ELF-1 (cell line): ENCODE measurements around the gene GPS2.

Experiments
- DNase-seq: peaks from one replicate; pipeline ENCODE4 v3.0.0-alpha.2; 2016; ENCODE audit warnings: low read depth, low spot score

Gene GPS2

DNA sequence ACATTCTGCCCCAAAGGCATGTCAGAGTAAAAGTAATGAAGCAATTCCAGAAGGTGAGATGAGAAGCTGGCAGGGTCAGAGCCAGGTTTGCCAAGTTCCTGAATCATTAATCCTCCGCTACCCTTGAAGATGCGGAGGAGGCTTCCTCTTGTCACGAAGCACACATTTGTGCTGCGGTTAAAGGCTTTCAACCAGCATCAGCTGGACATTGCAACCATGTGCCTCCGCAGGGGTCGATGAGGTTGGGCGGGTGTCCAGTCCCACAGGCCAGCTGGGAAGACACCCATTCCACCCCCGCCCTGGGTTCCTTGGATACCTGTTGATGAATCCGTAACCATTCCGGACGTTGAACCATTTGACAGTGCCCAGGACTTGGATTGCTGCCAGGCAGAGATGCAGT, 22.0 kb downstream of the GPS2 start:
- DNase-seq: no peak

- DNase-seq: no peak
Measured at GRCh38 chr17:7292729-7293128, 22.4 kb downstream of the GPS2 start.

- no peak for DNase-seq
Measured at GRCh38 chr17:7292194-7292593, 23.0 kb downstream of the GPS2 start.

DNA sequence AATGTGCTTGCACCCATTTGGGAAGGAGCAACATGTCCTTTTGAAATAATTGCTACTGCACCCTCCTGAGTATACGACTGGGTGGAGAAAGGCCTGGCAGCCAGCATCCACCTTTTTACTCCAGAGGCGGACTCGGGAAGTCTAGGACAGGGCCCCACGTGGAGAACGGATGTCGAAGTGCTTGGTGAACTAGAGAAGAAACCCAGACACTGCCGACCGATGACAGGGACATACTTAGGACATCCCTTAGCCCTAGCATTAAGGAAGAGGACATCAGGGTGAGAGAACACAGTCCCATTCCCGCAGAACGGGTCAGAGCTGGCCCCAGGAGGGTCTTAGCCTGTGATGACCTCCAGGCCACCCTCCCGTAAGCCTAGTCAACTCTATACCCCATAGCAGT, 24.5 kb downstream of the GPS2 start:
- DNase-seq: no peak

DNA sequence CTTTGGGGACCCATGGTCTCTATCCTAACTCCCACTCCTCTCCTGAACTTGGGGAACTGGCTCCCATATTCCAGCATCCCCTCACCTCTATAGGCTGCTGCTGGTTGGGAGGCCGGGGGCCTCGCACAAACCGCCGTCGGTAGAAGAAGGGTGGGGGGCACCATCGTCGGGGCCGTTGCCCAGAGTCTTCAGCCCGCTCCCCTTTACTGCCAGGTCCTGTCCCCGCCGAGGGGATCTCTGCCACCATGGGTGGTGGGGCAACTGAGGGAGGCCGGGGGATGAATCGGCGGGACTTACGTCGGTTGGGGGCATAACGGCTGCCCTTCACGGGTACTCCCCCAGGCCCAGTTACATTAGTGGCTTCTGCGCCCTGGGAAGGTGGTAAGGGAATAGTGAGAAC, 25.0 kb downstream of the GPS2 start:
- no peak for DNase-seq

- DNase-seq: no peak
Measured at GRCh38 chr17:7289256-7290032, 25.7 kb downstream of the GPS2 start.

- no peak for DNase-seq
Measured at GRCh38 chr17:7285679-7286078, 29.5 kb downstream of the GPS2 start.

DNA sequence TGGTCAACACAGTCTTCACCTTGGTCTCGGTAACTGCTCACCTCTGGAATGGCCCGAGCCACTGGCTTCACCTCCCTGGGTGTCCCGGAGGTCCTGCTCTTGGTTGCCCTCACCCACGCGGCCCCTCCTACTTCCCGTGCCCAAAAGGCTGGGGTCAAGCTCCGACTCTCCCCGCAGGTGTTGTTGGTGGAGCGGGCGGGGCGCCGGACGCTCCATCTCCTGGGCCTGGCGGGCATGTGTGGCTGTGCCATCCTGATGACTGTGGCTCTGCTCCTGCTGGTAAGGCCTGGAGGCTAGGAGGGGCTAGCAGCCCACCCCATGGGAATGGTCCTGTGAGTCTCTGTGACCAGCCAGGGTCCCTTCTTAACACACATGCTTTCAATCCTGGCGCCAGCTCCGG, 30.2 kb downstream of the GPS2 start:
- no peak for DNase-seq

DNA sequence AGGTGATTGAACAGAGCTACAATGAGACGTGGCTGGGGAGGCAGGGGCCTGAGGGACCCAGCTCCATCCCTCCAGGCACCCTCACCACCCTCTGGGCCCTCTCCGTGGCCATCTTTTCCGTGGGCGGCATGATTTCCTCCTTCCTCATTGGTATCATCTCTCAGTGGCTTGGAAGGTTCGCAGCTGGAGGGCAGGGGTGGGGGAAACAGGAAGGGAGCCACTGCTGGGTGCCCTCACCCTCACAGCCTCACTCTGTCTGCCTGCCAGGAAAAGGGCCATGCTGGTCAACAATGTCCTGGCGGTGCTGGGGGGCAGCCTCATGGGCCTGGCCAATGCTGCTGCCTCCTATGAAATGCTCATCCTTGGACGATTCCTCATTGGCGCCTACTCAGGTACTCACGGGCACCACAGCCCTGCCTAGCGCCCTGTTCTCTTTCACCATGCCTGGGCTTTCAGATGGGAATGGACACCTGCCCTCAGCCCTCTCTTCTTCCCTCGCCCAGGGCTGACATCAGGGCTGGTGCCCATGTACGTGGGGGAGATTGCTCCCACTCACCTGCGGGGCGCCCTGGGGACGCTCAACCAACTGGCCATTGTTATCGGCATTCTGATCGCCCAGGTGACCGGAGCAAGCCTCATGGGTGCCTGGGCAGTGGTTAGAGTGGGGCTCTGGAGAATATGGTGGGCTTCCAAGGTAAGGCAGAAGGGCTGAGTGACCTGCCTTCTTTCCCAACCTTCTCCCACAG, 31.5 kb downstream of the GPS2 start:
- no peak for DNase-seq

- no peak for DNase-seq
Measured at GRCh38 chr17:7282752-7283321, 32.3 kb downstream of the GPS2 start.

- peak; percentile 30 for DNase-seq
Measured at GRCh38 chr17:7281953-7282751, 33.0 kb downstream of the GPS2 start.

DNA sequence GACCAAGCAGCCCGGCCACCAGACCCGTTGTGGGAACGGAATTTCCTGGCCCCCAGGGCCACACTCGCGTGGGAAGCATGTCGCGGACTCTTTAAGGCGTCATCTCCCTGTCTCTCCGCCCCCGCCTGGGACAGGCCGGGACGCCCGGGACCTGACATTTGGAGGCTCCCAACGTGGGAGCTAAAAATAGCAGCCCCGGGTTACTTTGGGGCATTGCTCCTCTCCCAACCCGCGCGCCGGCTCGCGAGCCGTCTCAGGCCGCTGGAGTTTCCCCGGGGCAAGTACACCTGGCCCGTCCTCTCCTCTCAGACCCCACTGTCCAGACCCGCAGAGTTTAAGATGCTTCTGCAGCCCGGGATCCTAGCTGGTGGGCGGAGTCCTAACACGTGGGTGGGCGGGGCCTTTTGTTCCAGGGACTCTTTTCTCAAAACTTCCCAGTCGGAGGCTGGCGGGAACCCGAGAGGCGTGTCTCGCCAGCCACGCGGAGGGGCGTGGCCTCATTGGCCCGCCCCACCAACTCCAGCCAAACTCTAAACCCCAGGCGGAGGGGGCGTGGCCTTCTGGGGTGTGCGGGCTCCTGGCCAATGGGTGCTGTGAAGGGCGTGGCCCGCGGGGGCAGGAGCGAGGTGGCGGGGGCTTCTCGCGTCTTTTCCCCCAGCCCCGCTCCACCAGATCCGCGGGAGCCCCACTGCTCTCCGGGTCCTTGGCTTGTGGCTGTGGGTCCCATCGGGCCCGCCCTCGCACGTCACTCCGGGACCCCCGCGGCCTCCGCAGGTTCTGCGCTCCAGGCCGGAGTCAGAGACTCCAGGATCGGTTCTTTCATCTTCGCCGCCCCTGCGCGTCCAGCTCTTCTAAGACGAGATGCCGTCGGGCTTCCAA, 33.8 kb downstream of the GPS2 start, which contains the start of gene SLC2A4:
TSS of gene SLC2A4 (plus strand) at position 645 of the 879 bp plus-strand sequence. CDS start at position 862, 217 bp downstream.
- peak; percentile 100 for DNase-seq

DNA sequence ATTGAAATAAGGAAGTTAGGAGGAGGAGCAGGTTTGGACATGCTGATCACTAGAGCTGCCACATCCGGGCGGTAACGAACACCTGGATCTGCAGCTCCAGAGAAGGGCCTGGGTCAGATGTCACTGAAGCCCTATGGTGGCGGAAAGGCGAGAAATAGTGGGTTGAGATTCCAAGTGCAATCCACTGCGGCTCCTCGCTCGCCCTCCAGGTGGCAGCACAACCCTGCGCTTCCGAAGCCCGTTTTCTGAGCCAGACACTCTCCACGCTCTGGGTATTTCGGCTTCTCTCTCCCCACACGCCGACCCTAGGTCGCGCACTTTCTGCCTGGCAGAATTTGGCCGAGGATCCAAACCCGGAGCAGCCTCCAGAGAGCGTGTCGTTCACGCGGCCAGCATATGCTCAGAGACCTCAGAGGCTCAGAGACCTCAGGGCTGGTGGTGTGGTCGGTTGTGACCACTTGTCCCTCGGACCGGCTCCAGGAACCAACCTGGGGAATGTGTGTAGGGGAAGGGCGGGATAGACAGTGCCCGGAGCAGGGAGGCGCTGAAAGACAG, 34.6 kb downstream of the GPS2 start:
- peak; percentile 98 for DNase-seq

- DNase-seq: no peak
Measured at GRCh38 chr17:7279448-7279847, 35.7 kb downstream of the GPS2 start.

GRCh38 chr17:7266784-7267183, 48.4 kb downstream of the GPS2 start:
- no peak for DNase-seq

GRCh38 chr17:7263801-7264078, 51.4 kb downstream of the GPS2 start:
- no peak for DNase-seq

DNA sequence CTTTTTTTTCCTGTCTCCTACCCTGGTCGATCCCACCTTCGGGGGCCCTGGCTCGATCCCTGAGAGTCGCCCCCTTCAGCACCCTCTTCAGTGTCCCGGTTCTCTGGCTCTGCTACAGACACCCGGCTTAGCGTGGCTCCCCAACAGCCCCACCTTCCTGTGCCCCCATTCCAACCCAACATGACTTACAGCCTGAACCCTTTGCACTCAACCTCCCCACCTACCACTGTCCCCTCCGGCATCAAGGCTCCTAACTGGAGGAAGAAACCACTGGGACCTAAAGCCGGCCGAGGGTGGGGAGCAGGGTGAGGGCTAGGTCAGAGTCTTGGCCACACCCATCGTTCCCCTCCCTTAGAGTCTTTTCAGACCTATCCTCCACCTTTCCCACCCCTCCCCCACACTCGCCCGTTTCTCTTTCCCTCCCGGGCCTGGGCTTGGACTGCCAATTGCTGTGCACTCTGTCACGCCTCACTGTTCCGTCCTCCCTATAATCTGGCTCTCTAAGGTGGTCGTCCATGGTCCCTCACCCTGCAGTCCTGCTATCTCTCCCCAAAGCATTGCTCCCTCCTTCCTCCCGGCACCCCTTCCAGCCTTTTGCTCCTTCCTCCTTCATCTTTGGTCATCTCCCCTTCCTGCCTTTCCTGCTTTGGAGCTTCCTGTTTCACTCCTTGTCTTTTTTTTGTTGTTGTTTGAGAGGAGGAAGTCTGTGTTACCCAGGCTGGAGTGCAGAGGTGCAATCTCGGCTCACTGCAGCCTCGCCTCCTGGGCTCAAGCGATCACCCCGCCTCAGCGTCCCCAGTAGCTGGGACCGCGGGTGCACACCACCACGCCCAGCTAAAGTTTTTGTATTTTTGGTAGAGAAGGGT, 52.0 kb downstream of the GPS2 start:
- DNase-seq: peak; percentile 89
